IMR-90 (cell line): ENCODE results near the gene FLRT3. TPM values are rescaled to one million over a fixed set of nuclear protein-coding genes. Genes with fewer than 3 reads are reported as not detected.

ENCODE experiments used
- ATAC-seq: fragments of 200-7000 bp; cut with Tn5 transposase; 2 replicates; pipeline ENCODE4 v1.9.1; 2020; ENCODE audit warnings: low read depth, mild to moderate bottlenecking, moderate library complexity
- BruUV-seq: library from RNA; stranded (reverse); fragments of 400-500 nt; replicated peaks from 2 replicates; lab custom pipeline; 2021; lab: Mats Ljungman, UMichigan
- CTCF ChIA-PET: fragments of 300-600 bp; formaldehyde crosslinking; extraction: SDS; loops from one replicate; lab custom pipeline; 2021; ENCODE audit warnings: antibody characterized with exemption; lab: Yijun Ruan, JAX
- POLR2A ChIA-PET: fragments of 300-600 bp; sonication (Branson Sonifier 250); formaldehyde crosslinking; loops from one replicate; lab custom pipeline; 2022; ENCODE audit warnings: antibody characterized with exemption; ENCODE audit not compliant: unreplicated experiment; lab: Charles Lee
- DNase-seq: peaks from one replicate; pipeline ENCODE4 v3.0.0; 2013
- H2AFZ ChIP-seq: replicated peaks from 2 replicates; pipeline ENCODE3; 2013; ENCODE audit warnings: low read length, mild to moderate bottlenecking; ENCODE audit not compliant: poor library complexity
- H2AK5ac ChIP-seq: 2 replicates; pipeline ENCODE4 v1.6.1; 2013; ENCODE audit warnings: low read depth, low read length, inconsistent platforms
- H2AK9ac ChIP-seq: replicated peaks from 2 replicates; pipeline ENCODE3; 2013; ENCODE audit warnings: mild to moderate bottlenecking, low read depth, low read length, moderate library complexity; ENCODE audit not compliant: poor library complexity
- H2BK120ac ChIP-seq: 2 replicates; pipeline ENCODE4 v1.6.1; 2013; ENCODE audit warnings: low read depth, low read length, inconsistent platforms
- H2BK15ac ChIP-seq: 3 replicates; pipeline ENCODE4 v1.6.1; 2013; ENCODE audit warnings: low read depth, low read length, inconsistent platforms
- H2BK20ac ChIP-seq: 2 replicates; pipeline ENCODE4 v1.6.1; 2013; ENCODE audit warnings: low read depth, mild to moderate bottlenecking, inconsistent platforms, low read length, moderate library complexity
- H2BK5ac ChIP-seq: 2 replicates; pipeline ENCODE4 v1.6.1; 2013; ENCODE audit warnings: mild to moderate bottlenecking, low read depth, low read length, inconsistent platforms; ENCODE audit not compliant: poor library complexity, severe bottlenecking
- H3K14ac ChIP-seq: replicated peaks from 2 replicates; pipeline ENCODE4 v1.6.1; 2013; ENCODE audit warnings: low read depth, low read length, inconsistent platforms
- H3K18ac ChIP-seq: 2 replicates; pipeline ENCODE4 v1.6.1; 2013; ENCODE audit warnings: low read depth, low read length, control low read depth
- H3K23ac ChIP-seq: 2 replicates; pipeline ENCODE4 v1.6.1; 2013; ENCODE audit warnings: low read depth, low read length, inconsistent platforms
- H3K27ac ChIP-seq: 2 replicates; pipeline ENCODE4 v1.5.1; 2013; ENCODE audit warnings: mild to moderate bottlenecking, control low read depth, low read length; ENCODE audit not compliant: insufficient read depth
- H3K27me3 ChIP-seq: 2 replicates; pipeline ENCODE4 v1.6.1; 2013; ENCODE audit warnings: low read length; ENCODE audit not compliant: control insufficient read depth, insufficient read depth
- H3K36me3 ChIP-seq: 2 replicates; pipeline ENCODE4 v1.6.1; 2013; ENCODE audit warnings: low read length, mixed read lengths; ENCODE audit not compliant: control insufficient read depth, insufficient read depth
- H3K4ac ChIP-seq: 2 replicates; pipeline ENCODE4 v1.6.1; 2013; ENCODE audit warnings: low read depth, low read length, inconsistent platforms
- H3K4me1 ChIP-seq: 2 replicates; pipeline ENCODE4 v1.6.1; 2013; ENCODE audit warnings: low read length, mixed read lengths; ENCODE audit not compliant: control insufficient read depth, insufficient read depth
- H3K4me2 ChIP-seq: 2 replicates; pipeline ENCODE4 v1.6.1; 2013; ENCODE audit warnings: low read depth, mild to moderate bottlenecking, control low read depth, low read length, moderate library complexity
- H3K4me3 ChIP-seq: 2 replicates; pipeline ENCODE4 v1.5.1; 2013; ENCODE audit warnings: low read depth, mild to moderate bottlenecking, control low read depth, low read length, moderate library complexity; ENCODE audit not compliant: insufficient read depth
- H3K56ac ChIP-seq: 2 replicates; pipeline ENCODE4 v1.6.1; 2013; ENCODE audit warnings: low read length, inconsistent platforms; ENCODE audit not compliant: insufficient read depth; ENCODE audit errors: extremely low read depth
- H3K79me1 ChIP-seq, 2 experiments: 2 replicates each; pipeline ENCODE4 v1.6.1; 2013; ENCODE audit warnings: low read length in 2 of 2, inconsistent platforms in 1 of 2, low read depth in 1 of 2
- H3K9ac ChIP-seq: 2 replicates; pipeline ENCODE4 v1.6.1; 2013; ENCODE audit warnings: low read depth, low read length, control low read depth
- H3K9me1 ChIP-seq: 2 replicates; pipeline ENCODE4 v1.6.1; 2013; ENCODE audit warnings: low read length, inconsistent platforms; ENCODE audit not compliant: insufficient read depth
- H3K9me3 ChIP-seq: 2 replicates; pipeline ENCODE4 v1.6.1; 2013; ENCODE audit warnings: low read length; ENCODE audit not compliant: control insufficient read depth, insufficient read depth
- H4K20me1 ChIP-seq: 2 replicates; pipeline ENCODE4 v1.6.1; 2013; ENCODE audit warnings: low read length, inconsistent platforms; ENCODE audit not compliant: insufficient read depth
- H4K5ac ChIP-seq: 2 replicates; pipeline ENCODE4 v1.6.1; 2013; ENCODE audit warnings: mild to moderate bottlenecking, low read depth, low read length, control low read depth
- H4K8ac ChIP-seq, 2 experiments: 2 replicates each; pipeline ENCODE4 v1.6.1; 2013; ENCODE audit warnings: low read depth in 2 of 2, low read length in 2 of 2, control low read depth in 1 of 2, inconsistent platforms in 1 of 2
- H4K91ac ChIP-seq: 2 replicates; pipeline ENCODE4 v1.6.1; 2013; ENCODE audit warnings: low read depth, low read length, inconsistent platforms; ENCODE audit not compliant: insufficient read depth
- CHD1 ChIP-seq: IDR thresholded peaks from 2 replicates; pipeline ENCODE4 v1.6.1; 2012; ENCODE audit warnings: low read depth, low read length, improper control_type of control experiment
- CTCF ChIP-seq: conservative IDR thresholded peaks from 2 replicates; pipeline ENCODE4 v1.5.1; 2012; ENCODE audit warnings: mild to moderate bottlenecking, low read depth, low read length, improper control_type of control experiment
- SMC3 ChIP-seq: fragments of 150-350 bp; IDR thresholded peaks from 2 replicates; pipeline ENCODE4 v1.6.1; 2016; ENCODE audit warnings: low read depth, mild to moderate bottlenecking, antibody characterized with exemption, low read length, moderate library complexity
- WGBS, 2 experiments: methylation state at CpG; one replicate each; pipeline versions ENCODE4 v1.1.5 to v1.1.7; 2013; ENCODE audit warnings: missing lambda C conversion rate in 2 of 2; ENCODE audit not compliant: insufficient read length in 1 of 2; ENCODE audit errors: extremely low coverage in 2 of 2; 5-methylcytosine and 5-hydroxymethylcytosine counted together
- dilution Hi-C: fragments of 300-500 bp; cut with HindIII; formaldehyde crosslinking; loops from one replicate; pipeline ENCODE4 v1.14.3; 2018; ENCODE audit warnings: low sequenced_read_pairs; ENCODE audit not compliant: unreplicated experiment
- in situ Hi-C: fragments of 300-500 bp; cut with MboI; formaldehyde crosslinking; loops from 3 replicates; pipeline ENCODE4 v1.14.3; 2019; ENCODE audit warnings: low sequenced_read_pairs, inconsistent platforms, mixed read lengths
- intact Hi-C: fragments of 100-400 bp; cut with micrococcal nuclease; formaldehyde crosslinking; loops from 2 replicates; pipeline ENCODE4 v1.10.0; 2022
- polyA plus RNA-seq, 3 experiments: library from polyadenylated mRNA; depleted of rRNA; stranded (reverse); fragments of >200 nt; gene quantifications; 2 replicates each; pipeline ENCODE4 v1.2.3, GENCODE V29; 2012; ENCODE audit warnings: low replicate concordance in 1 of 3
- total RNA-seq: library from RNA; depleted of rRNA; stranded (reverse); fragments of >200 nt; gene quantifications from 2 replicates; pipeline ENCODE4 v1.2.3, GENCODE V29; 2012
- TF ChIP-seq, protein P1 (sequence below): fragments of 150-350 bp; IDR thresholded peaks from 2 replicates; pipeline ENCODE4 v1.6.1; 2016; ENCODE audit warnings: low read depth, mild to moderate bottlenecking, low read length, moderate library complexity, borderline replicate concordance

Gene FLRT3
- total and polyA plus RNA-seq, 2 of the 4 experiments (the other 2 are of a cell fraction), result 1.8 to 6.6 TPM

GRCh38 chr20:14336686-14337085 is 726 bp downstream of the FLRT3 start:
- TF ChIP-seq, protein P1, sequence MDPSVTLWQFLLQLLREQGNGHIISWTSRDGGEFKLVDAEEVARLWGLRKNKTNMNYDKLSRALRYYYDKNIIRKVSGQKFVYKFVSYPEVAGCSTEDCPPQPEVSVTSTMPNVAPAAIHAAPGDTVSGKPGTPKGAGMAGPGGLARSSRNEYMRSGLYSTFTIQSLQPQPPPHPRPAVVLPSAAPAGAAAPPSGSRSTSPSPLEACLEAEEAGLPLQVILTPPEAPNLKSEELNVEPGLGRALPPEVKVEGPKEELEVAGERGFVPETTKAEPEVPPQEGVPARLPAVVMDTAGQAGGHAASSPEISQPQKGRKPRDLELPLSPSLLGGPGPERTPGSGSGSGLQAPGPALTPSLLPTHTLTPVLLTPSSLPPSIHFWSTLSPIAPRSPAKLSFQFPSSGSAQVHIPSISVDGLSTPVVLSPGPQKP, result no peak
- TF ChIP-seq CHD1 (no peak), SMC3 (no peak), CTCF (no peak)
- H3K9ac ChIP-seq, result peak overlapping the region; percentile 76
- no CpG with 5 or more reads among the region's 4 CpGs for WGBS, 2 experiments
- H3K36me3 ChIP-seq, result no peaks in the 10 kb centered on the region
- no peaks in the 10 kb centered on the region for H4K20me1 ChIP-seq
- peak overlapping the region; percentile 8; the same call in 1 of the 2 replicates for H3K23ac ChIP-seq
- H3K18ac ChIP-seq, result no peak overlapping the region
- peak overlapping the region; percentile 3; the same call in 1 of the 2 replicates for H3K27ac ChIP-seq
- peak overlapping the region; percentile 79 for H2AFZ ChIP-seq
- ChIA-PET CTCF (interaction anchor here (0.6 to 1.6 kb wide), 6 partner anchors 8 to 225 kb away, joined by 3 to 11 read pairs (median 3); no protein-coding TSS in a partner anchor), POLR2A (no interaction called here)
- H2AK5ac ChIP-seq, result no peak overlapping the region
- peak overlapping the region; percentile 89 for H3K4me2 ChIP-seq
- no peaks in the 10 kb centered on the region for H3K79me1 ChIP-seq
- peak overlapping the region; percentile 6; the same call in 1 of the 2 replicates for H3K4ac ChIP-seq
- intact Hi-C loops, result loop anchor here (1.0 to 10.0 kb wide), 5 partner anchors 149 to 1318 kb away; no protein-coding TSS in a partner anchor
- ATAC-seq (peak; percentile 8), DNase-seq (peak; percentile 16)
- peak overlapping the region; percentile 45 for H3K4me3 ChIP-seq
- H2BK15ac ChIP-seq, result no peak overlapping the region
- no peak overlapping the region for H2BK5ac ChIP-seq
- H4K91ac ChIP-seq, result peak overlapping the region; percentile 10; the same call in 1 of the 2 replicates
- H3K27me3 ChIP-seq, result no peaks in the 10 kb centered on the region
- peak overlapping the region; percentile 24; the same call in 1 of the 2 replicates for H3K56ac ChIP-seq
- H3K9me3 ChIP-seq, result no peaks in the 10 kb centered on the region
- no peak overlapping the region for H4K5ac ChIP-seq
- H3K9me1 ChIP-seq, result no peaks in the 10 kb centered on the region
- H2AK9ac ChIP-seq, result no peak overlapping the region
- in situ Hi-C loops, result no loop called here
- H2BK120ac ChIP-seq, result no peak overlapping the region
- H2BK20ac ChIP-seq, result no peak overlapping the region
- H4K8ac ChIP-seq, result no peak overlapping the region
- dilution Hi-C loops, result no loop called here
- no TSS peak for BruUV-seq
- H3K14ac ChIP-seq, result peak overlapping the region; percentile 37
- no peaks in the 10 kb centered on the region; the same call in 1 of the 2 replicates for H3K4me1 ChIP-seq
